AG09309 (cell line): ENCODE measurements around the gene ASPG.

ENCODE experiments used
- DNase-seq: peaks from one replicate; pipeline ENCODE4 v3.0.0-alpha.2; 2010; ENCODE audit warnings: low read depth
- H3K4me3 ChIP-seq: 2 replicates; pipeline ENCODE4 v1.5.1; 2011; ENCODE audit warnings: mild to moderate bottlenecking, low read depth, low read length, moderate library complexity; ENCODE audit not compliant: control insufficient read depth
- CTCF ChIP-seq: IDR thresholded peaks from 2 replicates; pipeline ENCODE4 v1.5.1; 2011; ENCODE audit warnings: mild to moderate bottlenecking, low read depth, low read length, inconsistent platforms; ENCODE audit not compliant: insufficient read depth, control insufficient read depth; ENCODE audit errors: missing control alignments

ASPG gene

GRCh38 chr14:104143521-104144452 lies 58.3 kb downstream of the ASPG start:
- no peak for DNase-seq
- no peak for TF ChIP-seq CTCF
- H3K4me3 ChIP-seq: no peak overlapping the region

GRCh38 chr14:104144453-104144790 lies 58.9 kb downstream of the ASPG start:
- DNase-seq: no peak
- H3K4me3 ChIP-seq: no peak overlapping the region
- TF ChIP-seq CTCF: no peak

- no peak overlapping the region for H3K4me3 ChIP-seq
- DNase-seq: no peak
- TF ChIP-seq CTCF: no peak
Observed at GRCh38 chr14:104144911-104145825, 59.7 kb downstream of the ASPG start.

GRCh38 chr14:104145826-104146601 lies 60.5 kb downstream of the ASPG start:
- no peak overlapping the region for H3K4me3 ChIP-seq
- TF ChIP-seq CTCF: no peak
- DNase-seq: no peak

GRCh38 chr14:104146651-104147345 lies 61.3 kb downstream of the ASPG start:
- H3K4me3 ChIP-seq: no peak overlapping the region
- TF ChIP-seq CTCF: no peak
- DNase-seq: no peak
